HL-60 (cell line): Measurements from ENCODE around the gene DMBT1.

Experiments
- SPI1 ChIP-seq: IDR thresholded peaks from 2 replicates; pipeline ENCODE4 v1.6.1; 2012; ENCODE audit warnings: low read depth, mild to moderate bottlenecking, borderline replicate concordance
- TF ChIP-seq, protein P1 (sequence below): IDR thresholded peaks from one replicate; pipeline ENCODE4 v1.5.1; 2011; ENCODE audit warnings: low read length, control low read depth, inconsistent platforms; ENCODE audit not compliant: insufficient read depth

DNA sequence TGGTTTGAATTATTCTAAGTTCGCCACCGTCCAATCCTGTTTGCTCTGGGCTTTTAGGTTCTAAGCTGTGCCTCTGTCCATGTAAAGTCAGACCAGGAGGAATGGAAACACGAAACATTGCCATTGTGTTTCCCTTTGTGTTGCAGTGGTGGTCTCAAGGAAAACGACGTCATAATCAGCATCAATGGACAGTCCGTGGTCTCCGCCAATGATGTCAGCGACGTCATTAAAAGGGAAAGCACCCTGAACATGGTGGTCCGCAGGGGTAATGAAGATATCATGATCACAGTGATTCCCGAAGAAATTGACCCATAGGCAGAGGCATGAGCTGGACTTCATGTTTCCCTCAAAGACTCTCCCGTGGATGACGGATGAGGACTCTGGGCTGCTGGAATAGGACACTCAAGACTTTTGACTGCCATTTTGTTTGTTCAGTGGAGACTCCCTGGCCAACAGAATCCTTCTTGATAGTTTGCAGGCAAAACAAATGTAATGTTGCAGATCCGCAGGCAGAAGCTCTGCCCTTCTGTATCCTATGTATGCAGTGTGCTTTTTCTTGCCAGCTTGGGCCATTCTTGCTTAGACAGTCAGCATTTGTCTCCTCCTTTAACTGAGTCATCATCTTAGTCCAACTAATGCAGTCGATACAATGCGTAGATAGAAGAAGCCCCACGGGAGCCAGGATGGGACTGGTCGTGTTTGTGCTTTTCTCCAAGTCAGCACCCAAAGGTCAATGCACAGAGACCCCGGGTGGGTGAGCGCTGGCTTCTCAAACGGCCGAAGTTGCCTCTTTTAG is 46.3 kb upstream of the DMBT1 start:
- TF ChIP-seq, protein P1, sequence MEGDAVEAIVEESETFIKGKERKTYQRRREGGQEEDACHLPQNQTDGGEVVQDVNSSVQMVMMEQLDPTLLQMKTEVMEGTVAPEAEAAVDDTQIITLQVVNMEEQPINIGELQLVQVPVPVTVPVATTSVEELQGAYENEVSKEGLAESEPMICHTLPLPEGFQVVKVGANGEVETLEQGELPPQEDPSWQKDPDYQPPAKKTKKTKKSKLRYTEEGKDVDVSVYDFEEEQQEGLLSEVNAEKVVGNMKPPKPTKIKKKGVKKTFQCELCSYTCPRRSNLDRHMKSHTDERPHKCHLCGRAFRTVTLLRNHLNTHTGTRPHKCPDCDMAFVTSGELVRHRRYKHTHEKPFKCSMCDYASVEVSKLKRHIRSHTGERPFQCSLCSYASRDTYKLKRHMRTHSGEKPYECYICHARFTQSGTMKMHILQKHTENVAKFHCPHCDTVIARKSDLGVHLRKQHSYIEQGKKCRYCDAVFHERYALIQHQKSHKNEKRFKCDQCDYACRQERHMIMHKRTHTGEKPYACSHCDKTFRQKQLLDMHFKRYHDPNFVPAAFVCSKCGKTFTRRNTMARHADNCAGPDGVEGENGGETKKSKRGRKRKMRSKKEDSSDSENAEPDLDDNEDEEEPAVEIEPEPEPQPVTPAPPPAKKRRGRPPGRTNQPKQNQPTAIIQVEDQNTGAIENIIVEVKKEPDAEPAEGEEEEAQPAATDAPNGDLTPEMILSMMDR, result no peak
- no peak for TF ChIP-seq SPI1
